H9 (cell line): ENCODE measurements around the gene PEX7. TPM values are rescaled to one million over a fixed set of nuclear protein-coding genes. Genes with fewer than 3 reads are reported as not detected.

Experiments
- DNase-seq: peaks from one replicate; pipeline ENCODE4 v3.0.0-alpha.2; 2017
- H2AFZ ChIP-seq: one replicate; pipeline ENCODE4 v1.6.1; 2013; ENCODE audit warnings: mild to moderate bottlenecking, low read length, control low read depth, moderate library complexity
- H2AK5ac ChIP-seq: 2 replicates; pipeline ENCODE4 v1.6.1; 2013; ENCODE audit warnings: low read length, control low read depth, mixed read lengths; ENCODE audit not compliant: insufficient read length
- H2BK120ac ChIP-seq: one replicate; pipeline ENCODE4 v1.6.1; 2013; ENCODE audit warnings: low read depth, mild to moderate bottlenecking, low read length, control low read depth, inconsistent platforms; ENCODE audit not compliant: poor library complexity, severe bottlenecking
- H2BK12ac ChIP-seq: 2 replicates; pipeline ENCODE4 v1.6.1; 2013; ENCODE audit warnings: low read length, control low read depth, mixed read lengths, low read depth; ENCODE audit not compliant: insufficient read length
- H2BK15ac ChIP-seq: 2 replicates; pipeline ENCODE4 v1.6.1; 2013; ENCODE audit warnings: low read depth, low read length, control low read depth
- H2BK20ac ChIP-seq: one replicate; pipeline ENCODE4 v1.6.1; 2013; ENCODE audit warnings: low read depth, mild to moderate bottlenecking, low read length, control low read depth, inconsistent platforms; ENCODE audit not compliant: poor library complexity, severe bottlenecking
- H2BK5ac ChIP-seq: 2 replicates; pipeline ENCODE4 v1.6.1; 2013; ENCODE audit warnings: low read length, control low read depth, mixed read lengths; ENCODE audit not compliant: insufficient read length
- H3K14ac ChIP-seq: 2 replicates; pipeline ENCODE4 v1.6.1; 2013; ENCODE audit warnings: low read length, control low read depth; ENCODE audit not compliant: insufficient read depth
- H3K18ac ChIP-seq: 2 replicates; pipeline ENCODE4 v1.6.1; 2013; ENCODE audit warnings: low read depth, mild to moderate bottlenecking, mixed read lengths, low read length, control low read depth; ENCODE audit not compliant: insufficient read length
- H3K23ac ChIP-seq: 2 replicates; pipeline ENCODE4 v1.6.1; 2013; ENCODE audit warnings: low read length, control low read depth, mixed read lengths, low read depth; ENCODE audit not compliant: insufficient read length
- H3K23me2 ChIP-seq: 2 replicates; pipeline ENCODE4 v1.6.1; 2013; ENCODE audit warnings: low read depth, mild to moderate bottlenecking, mixed read lengths, low read length, control low read depth; ENCODE audit not compliant: insufficient read length, poor library complexity, severe bottlenecking
- H3K27ac ChIP-seq: 2 replicates; pipeline ENCODE4 v1.5.1; 2013; ENCODE audit warnings: low read length, control low read depth, mixed read lengths, low read depth; ENCODE audit not compliant: insufficient read length
- H3K27me3 ChIP-seq: 2 replicates; pipeline ENCODE4 v1.6.1; 2013; ENCODE audit warnings: low read length, control low read depth, inconsistent platforms; ENCODE audit not compliant: insufficient read depth
- H3K4ac ChIP-seq: 2 replicates; pipeline ENCODE4 v1.6.1; 2013; ENCODE audit warnings: low read depth, mild to moderate bottlenecking, control low read depth, inconsistent platforms, low read length, moderate library complexity
- H3K4me1 ChIP-seq: 2 replicates; pipeline ENCODE4 v1.6.1; 2013; ENCODE audit warnings: low read length, control low read depth, inconsistent platforms; ENCODE audit not compliant: insufficient read depth
- H3K4me2 ChIP-seq: 2 replicates; pipeline ENCODE4 v1.6.1; 2013; ENCODE audit warnings: low read length, control low read depth, mixed read lengths; ENCODE audit not compliant: insufficient read length, insufficient read depth
- H3K56ac ChIP-seq: 2 replicates; pipeline ENCODE4 v1.6.1; 2013; ENCODE audit warnings: low read depth, mild to moderate bottlenecking, mixed read lengths, low read length, control low read depth; ENCODE audit not compliant: insufficient read length
- H3K79me1 ChIP-seq: 2 replicates; pipeline ENCODE4 v1.6.1; 2013; ENCODE audit warnings: low read depth, mild to moderate bottlenecking, moderate library complexity, low read length, control low read depth, inconsistent platforms; ENCODE audit not compliant: insufficient read depth, poor library complexity, severe bottlenecking
- H3K79me2 ChIP-seq: 2 replicates; pipeline ENCODE4 v1.6.1; 2013; ENCODE audit warnings: low read length, control low read depth, inconsistent platforms; ENCODE audit not compliant: insufficient read depth
- H3K9ac ChIP-seq: 2 replicates; pipeline ENCODE4 v1.6.1; 2013; ENCODE audit warnings: low read length, control low read depth, mixed read lengths; ENCODE audit not compliant: insufficient read length; ENCODE audit errors: extremely low read depth
- H3K9me3 ChIP-seq: one replicate; pipeline ENCODE4 v1.6.1; 2013; ENCODE audit warnings: low read depth, low read length, inconsistent platforms; ENCODE audit not compliant: control insufficient read depth
- H3T11ph ChIP-seq: one replicate; pipeline ENCODE4 v1.6.1; 2013; ENCODE audit warnings: mild to moderate bottlenecking, low read length, control low read depth, inconsistent platforms
- H4K20me1 ChIP-seq: one replicate; pipeline ENCODE4 v1.6.1; 2013; ENCODE audit not compliant: control insufficient read depth, insufficient read length, insufficient read depth
- H4K5ac ChIP-seq: 2 replicates; pipeline ENCODE4 v1.6.1; 2013; ENCODE audit warnings: low read depth, mild to moderate bottlenecking, mixed read lengths, low read length, control low read depth; ENCODE audit not compliant: insufficient read length
- H4K8ac ChIP-seq: replicated peaks from 2 replicates; pipeline ENCODE4 v1.6.1; 2013; ENCODE audit warnings: low read length, control low read depth, mixed read lengths, low read depth; ENCODE audit not compliant: insufficient read length
- H4K91ac ChIP-seq: 2 replicates; pipeline ENCODE4 v1.6.1; 2013; ENCODE audit warnings: low read depth, mild to moderate bottlenecking, moderate library complexity, mixed read lengths, low read length, control low read depth; ENCODE audit not compliant: insufficient read length
- H3K27ac Mint-ChIP-seq, 3 experiments: 2 replicates in 2 of 3; 3 replicates in 1 of 3; pipeline ENCODE4 v1.8.0; 2020 to 2021; ENCODE audit warnings: mixed read lengths in 3 of 3, mild to moderate bottlenecking in 1 of 3, moderate library complexity in 1 of 3
- H3K27me3 Mint-ChIP-seq: 2 replicates; pipeline ENCODE4 v1.8.0; 2021; ENCODE audit warnings: low read depth, mild to moderate bottlenecking, moderate library complexity, mixed read lengths
- H3K36me3 Mint-ChIP-seq, 3 experiments: 2 replicates in 2 of 3; 3 replicates in 1 of 3; pipeline ENCODE4 v1.8.0; 2020 to 2021; ENCODE audit warnings: low read depth in 3 of 3, mixed read lengths in 3 of 3; ENCODE audit not compliant: insufficient read depth in 1 of 3
- H3K4me1 Mint-ChIP-seq, 2 experiments: 2 replicates each; pipeline ENCODE4 v1.8.0; 2020; ENCODE audit warnings: mixed read lengths in 2 of 2
- H3K4me3 Mint-ChIP-seq, 2 experiments: 2 replicates in 1 of 2; 3 replicates in 1 of 2; pipeline ENCODE4 v1.8.0; 2020 to 2021; ENCODE audit warnings: mild to moderate bottlenecking in 2 of 2, mixed read lengths in 2 of 2, moderate library complexity in 1 of 2
- H3K9me3 Mint-ChIP-seq, 2 experiments: 2 replicates in 1 of 2; 3 replicates in 1 of 2; pipeline ENCODE4 v1.8.0; 2020; ENCODE audit warnings: mild to moderate bottlenecking in 2 of 2, mixed read lengths in 2 of 2, moderate library complexity in 1 of 2
- CTCF ChIP-seq: fragments of 200-600 bp; sonication (generic); conservative IDR thresholded peaks from 3 replicates; pipeline ENCODE4 v1.8.0; 2021; ENCODE audit warnings: antibody characterized with exemption, mild to moderate bottlenecking
- WGBS: extraction: QIAGEN DNeasy Blood & Tissue Kit; methylation state at CpG from one replicate; pipeline ENCODE4 v1.1.7; 2013; ENCODE audit warnings: missing lambda C conversion rate, low lambda C conversion rate, mixed read lengths; ENCODE audit not compliant: insufficient read length; ENCODE audit errors: extremely low coverage; 5-methylcytosine and 5-hydroxymethylcytosine counted together
- total RNA-seq: library from RNA; stranded (reverse); gene quantifications from 2 replicates; pipeline ENCODE4 v1.2.1, GENCODE V29; 2021

Gene PEX7
- total RNA-seq, 1 experiment from 2014 or later: 8.4 TPM

GRCh38 chr6:136820561-136820960, 1.8 kb upstream of the PEX7 start:
- no peaks in the 10 kb centered on the region for H3K9me3 ChIP-seq
- no peak for DNase-seq
- Mint-ChIP-seq H3K27ac (no peak overlapping the region), H3K27me3 (peaks cover 10% of the 10 kb centered on the region), H3K9me3 (peaks cover 0 to 2% of the 10 kb centered on the region in 2 experiments; a peak in 1 of 5 replicates), H3K4me1 (peaks cover 3 to 10% of the 10 kb centered on the region in 2 experiments; a peak in 3 of 4 replicates), H3K36me3 (peaks cover 7 to 23% (median 8%) of the 10 kb centered on the region in 3 experiments; a peak in 6 of 7 replicates), H3K4me3 (no peak overlapping the region)
- no peaks in the 10 kb centered on the region for H3K79me1 ChIP-seq
- no peak overlapping the region for H2BK15ac ChIP-seq
- H2BK12ac ChIP-seq: no peak overlapping the region
- no peak for TF ChIP-seq CTCF
- no peaks in the 10 kb centered on the region; the same call in 1 of the 2 replicates for H3K4me1 ChIP-seq
- H3K9ac ChIP-seq: no peak overlapping the region
- no CpG with 5 or more reads among the region's 2 CpGs for WGBS
- no peaks in the 10 kb centered on the region for H3K27me3 ChIP-seq
- no peaks in the 10 kb centered on the region for H3K79me2 ChIP-seq
- no peak overlapping the region for H2BK20ac ChIP-seq
- H2BK120ac ChIP-seq: no peak overlapping the region
- no peak overlapping the region for H3K14ac ChIP-seq
- no peak overlapping the region for H2AFZ ChIP-seq
- no peak overlapping the region for H3K18ac ChIP-seq
- no peak overlapping the region for H3T11ph ChIP-seq
- no peak overlapping the region for H3K4me2 ChIP-seq
- H3K23ac ChIP-seq: no peak overlapping the region
- H4K8ac ChIP-seq: no peak overlapping the region
- no peak overlapping the region for H4K91ac ChIP-seq
- H3K23me2 ChIP-seq: peaks cover 5% of the 10 kb centered on the region
- no peak overlapping the region for H2AK5ac ChIP-seq
- no peaks in the 10 kb centered on the region for H4K20me1 ChIP-seq
- no peak overlapping the region for H4K5ac ChIP-seq
- H2BK5ac ChIP-seq: no peak overlapping the region
- no peak overlapping the region for H3K56ac ChIP-seq
- H3K27ac ChIP-seq: no peak overlapping the region
- H3K4ac ChIP-seq: no peak overlapping the region
